NCI-H748 treated with DMSO at 0.1 percent for 48 hours (cell line): ENCODE measurements around the gene TPRX1.
"Not testable (repeated sequence)": the region's sequence is repeated elsewhere in the genome, so short reads cannot be mapped to it uniquely, and the experiment has no call there.

Experiments
- DNase-seq: peaks from one replicate; lab custom pipeline; 2025; lab: John Stamatoyannopoulos, UW

The TPRX1 gene, protein sequence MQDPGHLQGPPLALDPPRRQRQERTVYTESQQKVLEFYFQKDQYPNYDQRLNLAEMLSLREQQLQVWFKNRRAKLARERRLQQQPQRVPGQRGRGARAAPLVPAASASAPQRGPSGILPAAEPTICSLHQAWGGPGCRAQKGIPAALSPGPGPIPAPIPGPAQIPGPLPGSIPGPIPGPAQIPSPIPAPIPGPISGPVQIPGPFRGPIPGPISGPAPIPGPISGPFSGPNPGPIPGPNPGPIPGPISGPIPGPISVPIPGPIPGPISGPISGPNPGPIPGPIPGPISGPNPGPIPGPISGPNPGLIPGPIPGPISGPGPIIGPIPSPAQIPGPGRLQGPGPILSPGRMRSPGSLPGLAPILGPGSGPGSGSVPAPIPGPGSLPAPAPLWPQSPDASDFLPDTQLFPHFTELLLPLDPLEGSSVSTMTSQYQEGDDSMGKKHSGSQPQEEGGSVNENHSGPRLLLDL

DNA sequence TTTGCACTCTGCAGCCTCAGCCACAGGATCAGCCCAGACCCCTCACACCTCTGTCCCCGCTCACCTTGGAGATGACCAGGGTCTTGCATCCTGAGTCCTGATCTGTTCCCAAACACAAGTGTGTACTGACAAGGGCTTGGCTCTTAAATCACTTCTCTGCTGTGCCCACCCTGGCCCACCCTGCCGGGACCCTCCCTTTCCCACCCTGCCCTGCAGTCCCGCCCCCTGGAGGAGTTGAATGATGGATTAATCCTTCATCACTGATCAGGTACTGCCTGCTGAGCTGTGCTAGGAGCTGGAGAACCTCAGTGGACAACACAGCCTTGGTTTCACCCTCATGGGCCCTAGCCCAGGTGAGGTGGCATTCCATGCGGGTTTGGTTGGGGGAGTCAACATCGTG, at the start of gene TPRX1:
Gene TPRX1 (minus strand): TSS at position 101 of the 400 bp plus-strand sequence. CDS start 12 bp downstream, at position 89.
- not testable (repeated sequence) for DNase-seq

DNA sequence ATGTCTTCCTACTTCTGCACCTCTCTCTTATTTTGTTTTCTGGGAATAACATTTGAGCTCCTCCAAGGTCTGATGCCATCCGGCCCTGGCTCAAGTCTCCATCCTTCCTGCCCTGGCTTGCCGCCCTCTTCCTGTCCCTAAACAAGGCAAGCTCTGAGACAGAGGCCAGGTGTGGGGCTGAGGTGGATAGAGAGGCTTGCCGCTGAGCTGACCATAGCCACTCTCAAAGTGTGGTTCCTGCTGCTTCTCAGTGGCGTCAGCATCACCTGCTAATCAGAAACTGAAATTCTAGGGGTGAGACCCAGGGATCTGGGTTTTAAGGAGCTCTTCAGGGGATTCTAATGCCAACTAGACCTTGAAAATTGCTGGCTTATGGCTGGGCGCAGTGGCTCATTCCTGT, 48.7 kb upstream of the TPRX1 start:
- DNase-seq = no peak

DNA sequence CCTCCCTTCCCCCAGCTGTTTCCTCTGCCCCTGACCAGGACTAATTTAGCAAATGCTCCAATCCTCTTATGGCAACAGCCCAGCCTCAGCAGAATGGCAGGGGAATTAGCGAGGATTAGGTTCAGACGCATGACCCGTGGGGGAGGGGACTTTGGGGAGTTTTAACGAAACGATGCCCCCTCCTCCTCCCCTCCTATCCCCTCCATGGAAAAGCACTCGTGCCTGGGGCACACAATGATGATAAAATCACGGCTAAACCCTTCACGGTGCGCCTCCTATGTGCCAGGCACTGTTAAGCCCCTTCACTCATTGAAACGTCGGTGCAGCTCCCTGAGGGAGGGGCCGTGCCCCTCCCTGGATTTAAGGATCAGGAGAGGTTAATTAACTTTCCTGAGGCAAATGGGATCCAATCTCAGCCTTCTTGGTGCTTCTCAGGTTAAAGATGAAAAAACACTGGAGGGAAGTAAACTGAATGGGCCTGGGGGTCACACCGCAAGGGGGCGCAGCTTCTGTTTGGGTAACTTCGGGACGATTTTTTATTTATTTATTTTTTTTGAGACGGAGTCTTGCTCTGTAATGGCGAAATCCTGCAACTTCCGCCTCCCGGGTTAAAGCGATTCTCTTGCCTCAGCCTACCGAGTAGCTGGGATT, 44.6 kb upstream of the TPRX1 start:
- DNase-seq = no peak

DNA sequence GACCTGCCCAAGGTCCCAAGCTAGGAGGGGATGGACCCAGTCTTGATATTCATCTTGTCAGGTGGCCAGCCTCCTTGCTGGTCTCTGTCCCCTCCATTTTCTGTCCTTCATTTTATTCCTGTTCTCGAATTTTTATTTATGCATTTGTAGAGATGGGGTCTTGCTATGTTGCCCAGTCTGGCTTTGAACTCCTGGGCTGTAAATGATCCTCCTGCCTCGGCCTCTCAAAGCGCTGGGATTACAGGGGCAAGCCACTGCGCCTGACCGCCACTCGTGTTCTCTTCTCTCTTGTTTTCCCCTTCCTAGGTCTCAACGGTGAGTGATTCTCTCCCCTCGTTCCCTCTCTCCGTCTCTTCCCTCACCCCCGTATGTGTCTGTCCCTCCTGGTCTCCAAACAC, 44.1 kb upstream of the TPRX1 start:
- no peak for DNase-seq

DNA sequence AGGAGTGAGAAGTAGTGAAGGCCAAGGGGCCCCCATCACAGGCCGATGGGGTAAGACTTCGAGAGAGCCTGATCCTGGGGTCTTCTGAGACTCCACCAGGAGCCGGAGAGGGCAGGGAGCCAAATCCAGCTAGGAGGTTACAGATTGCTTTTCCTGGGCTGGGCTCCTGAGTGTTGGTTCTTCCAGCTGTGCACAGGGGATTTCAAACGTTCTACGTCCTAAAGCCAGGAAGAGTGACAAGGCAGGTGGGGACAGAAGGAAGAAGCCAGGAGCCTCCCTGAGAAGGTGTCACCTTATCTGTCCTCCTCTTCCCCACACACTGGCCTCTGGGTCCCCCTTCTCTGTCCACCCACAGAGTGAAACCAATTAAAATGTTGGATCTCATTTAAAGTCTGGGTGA, 38.6 kb upstream of the TPRX1 start:
- no peak for DNase-seq

GRCh38 chr19:47839913-47840312, 35.6 kb upstream of the TPRX1 start:
- no peak for DNase-seq

- no peak for DNase-seq
These were observed 35.1 kb upstream of the TPRX1 start for GRCh38 chr19:47839411-47839810.

- no peak for DNase-seq
These were observed 31.7 kb upstream of the TPRX1 start for GRCh38 chr19:47836038-47836437.

- no peak for DNase-seq
These were observed 28.4 kb upstream of the TPRX1 start for GRCh38 chr19:47832723-47833122.

GRCh38 chr19:47826800-47827199, 22.4 kb upstream of the TPRX1 start:
- DNase-seq = no peak

DNA sequence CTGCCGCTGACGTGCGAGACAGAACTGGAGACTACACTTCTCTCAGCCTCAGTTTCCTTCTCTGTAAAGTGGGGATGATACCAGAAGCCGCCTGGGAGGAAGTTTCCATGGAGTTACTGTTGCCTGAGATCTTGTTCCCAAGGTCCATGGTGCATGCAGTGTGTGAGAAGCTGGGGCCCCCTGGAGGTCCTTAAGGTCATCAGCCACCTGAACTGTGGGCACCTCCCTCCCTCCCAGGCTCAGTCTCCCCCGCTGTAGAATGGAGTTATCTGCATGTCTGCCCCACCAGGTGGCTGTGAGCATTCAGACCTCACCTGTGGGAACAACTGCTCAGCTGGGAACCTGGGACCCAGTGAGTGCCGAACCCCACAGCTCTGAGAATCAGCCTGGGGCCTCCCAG, 20.0 kb upstream of the TPRX1 start:
- no peak for DNase-seq

DNA sequence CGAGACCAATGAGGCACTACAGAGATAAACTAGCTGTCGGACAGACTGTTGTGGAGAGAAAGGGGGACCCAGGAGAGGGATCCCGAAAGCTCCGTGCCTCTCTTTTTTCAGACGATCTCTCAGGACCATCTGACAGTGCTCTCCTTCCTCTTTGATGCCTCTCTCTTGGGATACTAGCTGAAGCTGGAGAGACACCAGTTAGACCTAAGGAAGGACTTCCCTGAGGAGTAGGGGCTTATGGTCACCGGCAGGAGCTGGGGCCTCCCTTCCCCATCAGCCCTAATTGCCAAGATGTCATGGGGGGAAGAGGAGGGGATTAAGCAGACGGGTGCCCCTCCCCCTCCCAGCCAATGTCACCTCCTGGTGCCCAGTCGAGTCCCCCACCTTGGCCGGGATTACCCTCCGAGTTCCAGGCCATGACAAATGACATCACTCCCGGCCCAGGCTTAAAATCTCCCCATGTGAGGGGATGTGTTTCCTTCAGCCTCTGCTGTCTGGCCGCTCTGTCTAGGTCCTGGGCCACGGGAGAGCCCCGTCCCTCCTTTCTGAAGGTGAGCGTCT, 17.2 kb upstream of the TPRX1 start, which contains the start of gene CRX:
Gene CRX (plus strand): TSS at position 478 of the 561 bp plus-strand sequence. CDS start 12,507 bp downstream, outside the sequence.
- DNase-seq = no peak

DNA sequence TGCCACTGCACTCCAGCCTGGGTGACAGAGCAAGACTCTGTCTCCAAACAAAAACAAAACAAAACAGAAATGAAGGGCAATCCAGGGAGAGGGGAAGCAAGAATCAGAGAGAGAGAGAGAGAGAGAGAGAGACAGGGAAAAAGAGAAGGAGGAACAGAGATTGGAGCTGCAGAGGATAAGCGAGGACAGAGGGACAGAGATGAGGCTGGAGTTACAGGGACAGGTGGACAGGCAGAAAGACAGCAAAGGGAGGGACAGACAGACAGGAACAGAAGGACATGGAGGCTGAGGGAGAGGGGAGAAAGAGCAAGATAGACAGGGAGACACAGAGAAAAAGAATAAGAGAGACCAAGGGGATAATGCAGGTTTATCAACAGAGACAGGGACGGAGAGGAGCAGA, 16.1 kb upstream of the TPRX1 start:
- DNase-seq = no peak

GRCh38 chr19:47819858-47820257, 15.5 kb upstream of the TPRX1 start:
- no peak for DNase-seq

- not testable (repeated sequence) for DNase-seq
These were observed 13.9 kb upstream of the TPRX1 start for GRCh38 chr19:47818221-47818620.

- DNase-seq = not testable (repeated sequence)
These were observed 11.9 kb upstream of the TPRX1 start for GRCh38 chr19:47816270-47816669.

DNA sequence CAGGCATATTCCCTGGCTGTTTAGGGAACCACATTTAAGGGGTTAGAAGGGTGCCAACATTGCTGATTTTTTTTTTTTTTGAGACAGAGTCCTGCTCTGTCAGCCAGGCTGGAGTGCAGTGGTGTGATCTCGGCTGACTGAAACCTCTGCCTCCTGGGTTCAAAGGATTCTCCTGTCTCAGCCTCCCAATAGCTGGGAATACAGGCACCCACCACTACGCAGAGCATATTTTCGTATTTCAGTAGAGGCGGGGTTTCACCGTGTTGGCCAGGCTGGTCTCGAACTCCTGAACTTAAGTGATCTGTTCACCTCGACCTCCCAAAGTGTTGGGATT, 9.6 kb upstream of the TPRX1 start:
- no peak for DNase-seq

GRCh38 chr19:47813304-47813994, 9.1 kb upstream of the TPRX1 start:
- DNase-seq = peak; percentile 22

DNA sequence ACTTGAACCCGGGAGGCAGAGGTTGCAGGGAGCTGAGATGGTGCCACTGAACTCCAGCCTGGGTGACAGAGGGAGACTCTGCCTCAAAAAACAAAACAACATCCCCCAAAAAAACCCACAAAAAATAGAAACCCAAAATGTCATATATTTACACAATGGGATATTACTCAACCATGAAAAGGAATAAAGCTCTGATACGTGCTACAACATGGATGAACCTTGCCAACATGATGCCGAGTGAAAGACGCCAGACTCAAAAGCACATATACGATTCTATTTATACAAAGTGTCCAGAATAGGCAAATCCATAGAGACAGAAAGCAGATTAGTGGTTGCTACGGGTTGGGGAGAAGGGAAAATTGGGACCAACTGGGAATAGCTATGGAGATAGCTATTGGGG, 2.1 kb upstream of the TPRX1 start:
- DNase-seq = no peak

GRCh38 chr19:47805313-47805712, 962 bp upstream of the TPRX1 start:
- DNase-seq = no peak

GRCh38 chr19:47803671-47804070, 680 bp downstream of the TPRX1 start:
- not testable (repeated sequence) for DNase-seq

DNA sequence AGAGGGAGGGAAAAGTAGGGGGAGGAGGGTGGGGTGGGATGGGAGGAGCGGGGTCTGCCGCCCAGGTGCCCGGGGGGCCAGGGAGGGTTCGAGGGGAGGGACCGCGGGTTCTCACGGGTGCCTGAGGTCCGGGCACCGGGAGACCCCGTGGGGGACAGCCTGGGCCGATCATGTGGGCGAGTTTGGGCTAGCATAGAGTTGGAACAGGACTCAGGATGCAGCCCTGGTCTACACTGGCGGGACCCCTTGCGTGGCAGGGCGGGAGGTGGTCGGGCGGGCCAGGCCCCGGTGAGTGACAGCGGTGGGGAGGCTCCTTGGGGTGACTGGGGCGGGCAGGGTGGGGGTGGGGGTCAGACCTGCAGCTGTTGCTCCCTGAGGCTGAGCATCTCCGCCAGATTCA, 1.2 kb downstream of the TPRX1 start:
- DNase-seq = not testable (repeated sequence)
